Daoy (cell line): ENCODE results near the gene B4GALNT1. TPM values are rescaled to one million over a fixed set of nuclear protein-coding genes. Genes with fewer than 3 reads are reported as not detected.
A peak's percentile ranks its signal among the peaks of the same experiment; 100 is the strongest.
"Not testable (repeated sequence)": the region's sequence is repeated elsewhere in the genome, so short reads cannot be mapped to it uniquely, and the experiment has no call there.

Source experiments
- DNase-seq: peaks from one replicate; pipeline ENCODE4 v3.0.0-alpha.2; 2015; ENCODE audit warnings: low read depth
- total RNA-seq: library from RNA; depleted of rRNA; stranded (reverse); fragments of >200 nt; shearing (Covaris generic); gene quantifications from 2 replicates; pipeline ENCODE4 v1.2.3, GENCODE V29; 2014

B4GALNT1 gene
- total RNA-seq, 1 experiment from 2014 or later, result 36.5 TPM

GRCh38 chr12:57609101-57609780 lies 23.8 kb downstream of the B4GALNT1 start:
- no peak for DNase-seq

DNA sequence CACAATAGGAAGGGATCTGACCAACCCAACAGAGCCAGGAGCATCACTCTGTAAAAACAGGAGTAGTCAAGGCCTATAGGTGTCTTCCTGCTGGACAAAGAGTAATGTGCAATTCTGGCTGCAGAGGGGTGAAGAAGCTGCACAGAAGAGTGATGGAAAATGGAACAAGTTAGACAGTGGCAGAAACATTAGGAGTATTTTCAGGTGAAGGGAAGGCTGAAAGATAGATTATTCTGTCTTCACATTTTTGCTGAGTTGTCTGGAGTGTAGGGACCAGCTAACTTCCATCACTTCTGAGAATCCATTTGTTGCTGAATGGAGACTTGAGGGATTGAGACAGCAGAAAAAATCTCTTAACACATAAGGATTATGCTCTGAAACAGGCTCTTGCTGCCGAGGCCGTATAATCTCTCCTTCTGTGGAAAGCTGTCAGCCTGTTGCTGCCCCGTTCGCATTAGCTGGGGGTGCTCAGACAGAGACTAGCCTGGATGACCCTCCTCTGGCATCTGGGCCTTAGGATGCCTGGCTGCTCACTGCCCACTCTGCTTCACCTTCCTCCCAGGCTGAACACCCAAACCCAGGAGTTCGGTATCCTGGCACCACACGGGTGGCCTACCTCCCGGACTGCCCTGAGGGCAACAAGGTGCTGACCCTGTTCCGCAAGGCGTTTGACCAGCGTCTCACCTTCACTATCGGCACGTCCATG lies 24.9 kb downstream of the B4GALNT1 start:
- no peak for DNase-seq

- DNase-seq, result no peak
Measured at GRCh38 chr12:57606821-57607220, 26.2 kb downstream of the B4GALNT1 start.

DNA sequence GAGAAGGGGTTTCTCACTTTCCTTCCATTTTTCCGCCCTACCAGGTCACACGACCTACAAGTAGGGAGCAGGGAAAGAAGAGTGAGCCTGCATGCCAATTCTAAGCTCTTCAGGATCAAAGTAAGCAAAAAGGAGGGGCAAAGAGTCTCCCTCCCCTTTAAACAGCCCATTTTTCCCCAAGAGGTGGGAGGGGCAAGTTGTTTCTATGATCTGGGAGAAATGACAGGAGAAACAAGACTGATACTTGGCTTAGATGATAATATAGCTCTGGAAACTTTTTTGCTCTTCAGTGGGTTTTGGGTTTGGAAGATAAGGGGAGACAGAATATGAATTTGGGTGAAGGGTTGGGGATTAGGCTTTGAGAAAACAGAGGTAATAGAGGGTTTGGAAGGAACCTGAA lies 26.6 kb downstream of the B4GALNT1 start:
- DNase-seq, result no peak

GRCh38 chr12:57605811-57606311 lies 27.1 kb downstream of the B4GALNT1 start:
- DNase-seq, result no peak

DNA sequence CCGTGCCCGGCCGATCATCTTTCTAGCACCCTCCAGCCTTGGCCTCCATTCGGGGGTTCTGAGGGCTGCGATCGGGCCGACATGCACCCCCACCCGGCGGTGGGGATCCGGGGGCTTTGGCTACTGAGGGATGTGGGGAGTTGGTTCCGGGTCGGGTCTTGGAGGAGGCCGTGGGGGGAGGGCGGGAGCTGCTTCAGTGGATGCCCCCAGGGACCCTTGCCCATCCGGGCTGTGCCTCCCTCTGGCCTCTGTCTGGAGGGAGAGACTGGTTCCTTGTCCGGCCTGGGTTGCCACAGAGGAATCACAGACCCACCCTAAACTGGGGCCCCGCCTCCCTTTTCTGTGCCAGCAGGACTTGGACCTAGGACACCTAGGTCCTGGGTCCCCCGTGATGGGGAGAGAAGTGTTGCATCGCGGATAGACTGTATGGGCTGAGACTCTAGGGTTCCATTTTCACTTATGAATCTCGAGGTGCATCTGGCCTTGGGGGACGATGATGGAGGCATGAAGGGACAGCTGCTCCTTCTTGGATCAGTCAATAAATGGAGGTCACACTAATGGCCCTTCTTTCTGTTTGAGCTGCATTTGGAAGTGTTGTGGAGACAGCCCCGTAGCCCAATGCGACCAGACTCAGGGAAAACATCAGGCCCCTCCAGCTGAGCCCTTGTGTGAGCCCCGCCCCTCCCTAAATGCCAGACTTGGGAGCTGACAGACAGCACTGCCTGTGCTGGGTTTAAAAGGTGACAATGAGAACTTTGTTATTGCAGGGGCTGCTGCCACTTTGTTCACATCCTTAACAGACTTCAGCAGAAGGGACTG lies 27.8 kb downstream of the B4GALNT1 start:
- DNase-seq, result no peak

- DNase-seq, result peak; percentile 53
Measured at GRCh38 chr12:57604454-57604991, 28.5 kb downstream of the B4GALNT1 start, which contains the start of gene DTX3. Gene DTX3 (plus strand): TSS chr12:57604824. CDS start chr12:57606518, 1,694 bp downstream.

GRCh38 chr12:57603815-57604453 lies 29.1 kb downstream of the B4GALNT1 start:
- peak; percentile 69 for DNase-seq

GRCh38 chr12:57603324-57603723 lies 29.7 kb downstream of the B4GALNT1 start:
- no peak for DNase-seq

DNA sequence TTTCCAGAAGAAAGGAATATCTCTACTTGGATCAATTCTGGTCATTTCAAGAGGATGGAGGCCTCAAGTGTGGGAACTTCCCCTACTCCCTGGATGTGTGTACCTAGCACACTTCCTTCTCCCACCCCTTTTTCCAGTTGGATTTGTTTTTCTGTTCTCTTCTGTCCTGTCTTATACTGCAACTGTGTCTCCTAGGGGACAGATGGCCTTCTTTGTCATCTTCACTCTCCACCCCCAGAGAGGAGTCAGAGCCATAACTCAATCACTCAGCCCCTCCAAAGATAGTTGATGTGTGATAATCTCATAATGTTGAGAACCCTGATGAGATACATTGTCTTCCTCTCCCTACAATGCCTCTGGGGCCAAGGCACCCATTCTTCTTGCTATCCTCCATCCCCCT lies 30.5 kb downstream of the B4GALNT1 start:
- no peak for DNase-seq

DNA sequence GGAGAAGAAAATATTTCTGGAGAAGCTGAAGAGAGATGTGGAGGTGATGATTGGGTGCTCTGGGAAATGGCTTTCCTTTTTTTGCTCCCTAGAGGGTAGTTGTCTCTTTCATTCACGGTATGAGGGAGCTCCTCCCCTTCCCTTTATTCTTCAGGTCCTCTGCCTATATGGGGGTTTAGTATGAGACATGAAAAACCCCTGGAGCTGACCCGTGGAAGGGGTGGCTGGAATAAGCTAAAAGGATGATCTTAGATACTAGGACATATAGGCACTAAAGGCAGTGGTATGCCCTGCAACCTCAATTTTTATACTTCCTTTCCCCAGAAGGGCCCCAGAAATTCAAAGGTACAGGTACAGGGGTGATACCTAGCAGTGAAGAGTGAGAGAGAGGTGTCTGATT lies 32.6 kb downstream of the B4GALNT1 start:
- DNase-seq, result no peak

DNA sequence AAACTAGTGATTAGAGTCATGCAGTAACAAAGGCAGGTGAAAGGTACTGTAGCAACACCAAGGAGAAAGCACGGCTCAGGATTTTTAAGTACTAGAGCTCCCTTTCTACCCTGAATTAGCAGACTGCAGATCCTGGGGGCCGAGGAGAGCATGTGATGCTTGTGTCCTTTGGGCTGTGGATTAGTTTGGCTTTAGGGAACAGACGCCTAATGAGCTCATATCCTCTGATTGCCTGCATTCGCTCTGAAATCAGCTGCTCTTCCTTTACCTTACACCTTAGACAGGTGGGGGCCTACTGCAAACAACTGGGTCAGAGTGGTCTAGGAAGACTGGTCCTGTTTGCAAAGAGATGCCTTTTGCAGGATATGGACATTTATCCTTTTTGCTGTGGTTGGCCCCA lies 39.8 kb downstream of the B4GALNT1 start:
- DNase-seq, result no peak

- DNase-seq, result no peak
Measured at GRCh38 chr12:57592551-57593165, 40.3 kb downstream of the B4GALNT1 start.

DNA sequence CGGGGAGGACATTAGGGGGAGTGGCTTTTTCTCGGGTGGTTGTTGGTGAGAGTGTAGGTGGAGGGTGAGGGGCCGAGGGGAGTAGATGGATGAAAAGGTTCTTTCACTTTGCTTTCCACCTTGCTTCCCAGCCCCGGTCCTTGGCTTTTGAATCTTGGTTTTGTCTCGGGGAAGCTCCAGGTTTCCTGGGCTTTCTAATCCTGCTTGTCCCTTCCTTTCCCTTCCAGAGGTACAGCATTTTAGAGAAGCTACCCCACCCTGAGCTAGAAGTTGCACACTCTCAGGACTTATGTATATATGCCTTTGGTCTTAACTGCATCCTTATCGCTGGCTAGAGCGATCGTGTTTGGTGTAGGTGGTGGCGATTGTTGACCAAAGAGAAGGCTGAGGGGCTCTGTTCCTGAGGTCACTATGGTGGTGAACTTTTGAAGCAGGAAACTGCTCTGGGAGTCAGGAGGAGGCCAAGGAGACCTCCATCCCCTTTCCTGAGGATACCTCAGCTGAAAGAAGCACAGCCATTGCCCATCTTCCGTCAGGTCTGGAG lies 41.1 kb downstream of the B4GALNT1 start:
- no peak for DNase-seq

GRCh38 chr12:57590864-57591781 lies 41.9 kb downstream of the B4GALNT1 start, which contains the start of gene PIP4K2C:
Gene PIP4K2C (plus strand): TSS chr12:57591192. CDS start chr12:57591290, 98 bp downstream.
- DNase-seq, result peak; percentile 89

DNA sequence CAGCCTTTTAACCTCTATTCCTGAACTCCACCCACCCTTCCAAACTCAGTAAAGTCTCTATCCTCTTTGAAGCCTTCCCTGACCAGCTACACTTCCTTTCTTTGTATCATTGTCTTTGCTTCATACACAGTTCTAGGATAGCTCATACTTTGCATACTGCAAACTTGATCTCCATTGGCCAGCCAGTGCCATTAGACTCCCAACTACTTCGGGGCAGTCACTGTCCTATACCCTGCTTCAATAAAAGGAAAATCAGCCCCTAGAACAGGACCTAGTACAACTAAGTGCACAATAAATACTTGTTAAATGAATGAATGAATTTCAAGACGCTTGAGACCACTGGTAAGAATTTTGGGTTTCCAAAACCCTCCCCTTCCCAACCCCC lies 42.5 kb downstream of the B4GALNT1 start:
- DNase-seq, result no peak

GRCh38 chr12:57588951-57589610 lies 43.9 kb downstream of the B4GALNT1 start:
- not testable (repeated sequence) for DNase-seq

DNA sequence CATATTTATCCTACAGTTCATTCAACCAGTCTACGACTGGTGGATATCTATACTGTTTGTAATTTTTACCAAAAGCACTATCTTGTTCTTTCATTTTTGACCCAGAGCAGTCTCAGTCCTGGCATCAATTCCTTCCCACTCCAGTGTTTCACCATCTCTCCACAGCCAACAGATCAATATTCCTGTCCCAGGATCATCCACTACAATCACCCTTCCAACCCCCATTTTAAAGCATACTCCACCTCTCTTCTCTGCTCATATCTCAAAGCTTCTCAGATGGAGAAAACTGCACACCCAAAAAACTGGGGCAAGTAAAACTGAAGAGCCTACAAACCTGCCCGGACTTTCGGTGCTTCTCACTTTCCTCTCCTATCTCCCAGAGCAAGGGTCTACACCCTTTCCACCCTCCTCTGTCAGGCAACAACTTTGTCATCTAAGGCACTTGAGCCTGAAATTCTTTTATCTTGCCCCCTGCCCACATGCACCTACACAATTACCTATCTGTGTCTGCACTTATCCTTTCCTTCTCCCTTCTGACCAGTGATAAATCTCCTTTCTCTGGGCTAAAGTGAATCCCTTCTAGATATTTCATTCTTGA lies 46.1 kb downstream of the B4GALNT1 start:
- no peak for DNase-seq

DNA sequence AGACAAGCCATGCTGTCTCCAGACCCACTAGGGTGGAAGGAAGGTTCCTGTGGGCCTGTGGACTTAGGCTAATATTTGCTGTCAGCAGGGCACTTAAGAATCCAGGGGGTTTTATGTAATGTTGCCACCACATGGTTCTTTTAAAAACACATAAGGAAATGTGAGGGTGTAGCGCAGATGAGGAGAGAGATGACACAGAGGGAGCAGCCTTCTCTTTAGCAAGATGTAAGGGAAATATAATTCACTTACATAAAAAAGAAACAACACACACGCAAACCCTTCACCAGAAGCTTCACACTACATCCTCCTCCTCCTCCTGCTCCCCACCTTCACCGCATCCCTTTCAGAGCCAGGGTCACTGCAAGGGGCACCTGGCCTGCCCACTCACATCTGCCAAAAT lies 46.9 kb downstream of the B4GALNT1 start:
- no peak for DNase-seq
